ENCODE data around the gene TLE1.

Gene TLE1

GRCh38 chr9:81656871-81657337 lies 32.4 kb downstream of the TLE1 start:
- H3K4me3 ChIP-seq (ENCODE audit: control insufficient read depth, low read depth, low read length): no peak overlapping the region
- no peak for DNase-seq (ENCODE audit: low read depth)
- no peak for TF ChIP-seq CTCF (conservative IDR thresholded peaks at IDR 0.05; ENCODE audit: control insufficient read depth, insufficient read depth, low read depth, low read length)

GRCh38 chr9:81656004-81656403 lies 33.3 kb downstream of the TLE1 start:
- no peak for TF ChIP-seq CTCF (conservative IDR thresholded peaks at IDR 0.05; ENCODE audit: control insufficient read depth, insufficient read depth, low read depth, low read length)
- no peak overlapping the region for H3K4me3 ChIP-seq (ENCODE audit: control insufficient read depth, low read depth, low read length)
- DNase-seq (ENCODE audit: low read depth): no peak

GRCh38 chr9:81653240-81653639 lies 36.1 kb downstream of the TLE1 start:
- TF ChIP-seq CTCF (conservative IDR thresholded peaks at IDR 0.05; ENCODE audit: control insufficient read depth, insufficient read depth, low read depth, low read length): no peak
- H3K4me3 ChIP-seq (ENCODE audit: control insufficient read depth, low read depth, low read length): no peak overlapping the region
- peak; percentile 42 for DNase-seq (ENCODE audit: low read depth)

GRCh38 chr9:81652058-81652687 lies 37.2 kb downstream of the TLE1 start:
- DNase-seq (ENCODE audit: low read depth): no peak
- no peak for TF ChIP-seq CTCF (conservative IDR thresholded peaks at IDR 0.05; ENCODE audit: control insufficient read depth, insufficient read depth, low read depth, low read length)
- no peak overlapping the region for H3K4me3 ChIP-seq (ENCODE audit: control insufficient read depth, low read depth, low read length)

GRCh38 chr9:81650586-81651515 lies 38.5 kb downstream of the TLE1 start:
- TF ChIP-seq CTCF (conservative IDR thresholded peaks at IDR 0.05; ENCODE audit: control insufficient read depth, insufficient read depth, low read depth, low read length): no peak
- no peak overlapping the region for H3K4me3 ChIP-seq (ENCODE audit: control insufficient read depth, low read depth, low read length)
- DNase-seq (ENCODE audit: low read depth): no peak

GRCh38 chr9:81649475-81650240 lies 39.7 kb downstream of the TLE1 start:
- TF ChIP-seq CTCF (conservative IDR thresholded peaks at IDR 0.05; ENCODE audit: control insufficient read depth, insufficient read depth, low read depth, low read length): no peak
- no peak for DNase-seq (ENCODE audit: low read depth)
- no peak overlapping the region for H3K4me3 ChIP-seq (ENCODE audit: control insufficient read depth, low read depth, low read length)
